ENCODE data around the gene MARCHF4. TPM values are rescaled to one million over a fixed set of nuclear protein-coding genes. Genes with fewer than 3 reads are reported as not detected.

The MARCHF4 gene
- total RNA-seq, 1 experiment from 2014 or later = 1.9 TPM

DNA sequence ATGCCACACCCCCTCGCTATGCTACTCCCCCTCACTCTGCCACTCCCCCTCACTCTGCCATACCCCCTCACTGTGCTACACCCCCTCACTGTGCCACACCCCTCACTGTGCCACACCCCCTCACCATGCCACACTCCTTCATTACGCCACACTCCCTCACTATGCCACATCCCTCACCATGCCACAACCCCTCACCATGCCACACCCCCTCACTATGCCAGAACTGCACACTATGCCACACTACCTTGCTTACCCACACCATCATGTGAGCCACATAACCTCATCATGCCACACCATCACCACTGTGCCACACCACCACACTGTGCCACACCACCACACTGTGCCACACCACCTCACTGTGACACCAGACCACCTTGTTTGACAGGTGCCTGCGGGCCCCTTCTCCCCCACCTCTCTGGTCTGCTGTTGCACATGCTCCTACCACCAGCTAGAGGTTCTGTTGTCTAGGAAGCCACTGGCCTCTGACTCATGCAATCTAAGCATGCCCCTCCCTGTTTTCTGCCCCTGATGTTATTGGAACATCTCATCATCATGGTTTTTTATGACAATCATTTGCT is 22.0 kb downstream of the MARCHF4 start:
- peak; percentile 72 for DNase-seq (ENCODE audit: low read depth)

DNA sequence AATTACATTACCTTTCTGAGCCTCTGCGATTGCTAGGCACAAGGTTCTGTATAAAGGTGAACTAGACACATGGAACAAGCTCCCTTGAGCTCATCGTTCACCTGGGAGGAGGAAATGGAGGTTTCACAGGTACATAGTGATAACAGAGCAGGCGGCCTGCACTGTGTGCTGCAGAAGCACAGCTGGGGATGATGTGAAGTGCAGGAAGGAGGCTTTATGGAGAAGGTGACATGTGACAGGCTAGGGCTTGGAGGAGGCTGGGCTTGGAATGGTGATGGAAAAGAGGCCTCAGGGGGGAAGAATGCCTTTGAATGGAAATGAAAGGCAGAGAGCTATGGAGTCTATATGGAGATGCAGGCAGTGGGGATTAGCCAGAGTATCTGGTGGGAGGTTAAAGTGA is 22.9 kb downstream of the MARCHF4 start:
- DNase-seq (ENCODE audit: low read depth) = no peak

DNA sequence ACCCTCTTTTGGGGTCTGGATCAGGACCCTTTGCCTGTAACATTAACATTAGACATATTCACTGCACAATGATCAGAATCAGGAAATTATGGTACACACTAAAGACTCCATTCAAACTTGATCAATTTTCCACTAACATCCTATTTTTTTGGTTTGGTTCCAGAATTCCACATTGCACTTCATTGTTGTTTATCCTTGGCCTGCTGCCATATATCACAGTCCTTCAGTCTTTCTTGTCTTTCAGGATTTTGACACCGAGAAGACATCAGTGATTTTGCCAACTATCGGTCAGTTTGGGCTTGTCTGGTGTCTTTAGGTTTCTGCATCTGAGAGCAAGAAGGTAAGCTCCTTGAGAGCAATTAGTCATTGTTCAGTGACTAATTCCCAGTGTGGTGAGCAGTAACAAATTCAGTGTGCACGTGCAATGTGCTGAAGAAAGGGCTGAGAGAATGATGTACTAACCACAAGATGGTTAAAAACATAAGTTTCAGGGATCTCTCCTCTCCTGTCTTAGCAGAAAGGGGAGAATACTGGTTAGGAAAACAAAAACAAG is 23.5 kb downstream of the MARCHF4 start:
- peak; percentile 85 for DNase-seq (ENCODE audit: low read depth)

DNA sequence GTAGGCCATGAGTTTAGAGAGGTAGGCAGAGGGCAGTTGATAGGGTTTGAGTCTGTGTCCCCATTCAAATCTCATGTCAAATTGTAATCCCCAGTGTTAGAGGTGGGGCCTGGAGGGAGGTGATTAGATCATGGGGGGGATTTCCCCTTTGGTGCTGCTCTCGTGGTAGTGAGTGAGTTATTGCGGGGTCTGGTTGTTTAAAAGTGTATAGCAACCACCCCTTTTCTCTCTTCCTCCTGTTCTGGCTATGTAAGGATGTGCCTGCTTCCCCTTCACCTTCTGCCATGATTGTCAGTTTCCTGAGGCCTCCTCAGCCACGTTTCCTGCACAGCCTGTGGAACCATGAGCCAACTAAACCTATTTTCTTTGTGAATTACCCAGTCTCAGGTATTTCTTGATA is 25.5 kb downstream of the MARCHF4 start:
- no peak for DNase-seq (ENCODE audit: low read depth)

DNA sequence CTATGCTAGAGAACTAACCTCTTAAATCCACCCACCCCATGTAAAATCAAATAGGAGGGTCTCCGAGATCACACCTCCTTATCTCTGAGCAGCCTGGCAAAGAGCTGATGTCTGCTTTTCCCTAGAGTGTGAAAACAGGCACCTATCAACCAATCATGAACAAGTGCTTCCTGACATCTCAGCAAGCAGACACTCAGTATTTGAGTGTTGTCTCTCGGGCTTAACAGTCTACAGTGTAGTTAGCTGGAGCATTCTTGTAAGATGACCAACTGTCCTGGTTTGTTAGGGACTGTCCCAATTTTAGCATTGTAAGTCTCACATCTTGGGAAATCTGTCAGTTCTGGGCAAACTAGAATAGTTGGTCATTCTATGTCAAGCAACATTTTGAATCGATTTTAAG is 26.4 kb downstream of the MARCHF4 start:
- peak; percentile 26 for DNase-seq (ENCODE audit: low read depth)

DNA sequence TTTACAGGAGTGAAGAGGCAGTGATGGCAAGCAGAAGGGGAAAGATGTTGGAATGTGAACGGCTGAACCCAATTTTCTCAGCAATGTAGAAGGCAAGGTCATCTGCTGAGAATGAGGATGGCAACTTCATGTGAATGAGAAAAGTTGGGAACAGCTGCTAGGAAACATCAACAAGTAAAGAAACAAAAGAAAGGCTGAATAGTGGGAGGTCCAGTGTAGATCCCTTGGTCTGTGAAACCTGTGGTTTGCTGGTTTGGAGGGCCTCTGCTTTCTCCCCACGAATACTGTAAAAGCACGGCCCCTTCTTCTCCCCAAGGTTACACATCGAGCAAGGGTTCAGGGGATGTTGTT is 27.4 kb downstream of the MARCHF4 start:
- peak; percentile 78 for DNase-seq (ENCODE audit: low read depth)

DNA sequence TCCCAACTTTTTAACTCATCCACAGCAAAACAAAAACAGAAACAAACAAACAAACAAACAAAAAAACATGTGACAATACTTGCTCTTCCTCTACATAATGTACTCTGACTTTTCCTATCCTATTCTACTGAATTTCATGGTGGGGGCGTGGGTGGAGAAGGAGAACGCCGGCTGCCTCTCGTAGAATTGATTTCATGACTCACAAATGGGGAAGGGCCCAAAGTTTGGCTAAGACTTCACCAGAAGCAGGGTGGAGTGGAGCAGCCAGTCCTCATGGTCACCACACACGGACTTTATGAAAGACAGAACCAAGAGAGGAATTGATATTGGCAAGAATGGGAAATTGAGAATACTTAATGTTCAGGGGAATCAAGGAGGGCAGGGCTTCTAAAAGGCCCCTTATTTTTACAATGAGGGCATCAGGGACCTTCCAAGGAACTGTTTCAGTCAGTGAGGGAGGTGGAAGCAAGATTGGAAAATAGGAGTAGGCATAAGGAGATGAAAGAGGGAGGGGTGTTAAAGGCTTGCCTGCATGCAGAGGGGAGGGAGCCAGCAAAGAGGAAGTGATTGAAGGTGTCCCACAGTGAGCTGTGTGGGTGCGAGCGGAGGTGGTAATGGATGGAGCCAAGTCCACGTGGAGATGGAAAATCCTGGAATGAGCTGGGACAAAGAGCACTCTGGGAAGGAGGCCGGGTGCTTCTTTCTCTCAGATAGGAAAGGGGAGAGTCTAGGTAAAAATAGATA is 27.9 kb downstream of the MARCHF4 start:
- peak; percentile 32 for DNase-seq (ENCODE audit: low read depth)

DNA sequence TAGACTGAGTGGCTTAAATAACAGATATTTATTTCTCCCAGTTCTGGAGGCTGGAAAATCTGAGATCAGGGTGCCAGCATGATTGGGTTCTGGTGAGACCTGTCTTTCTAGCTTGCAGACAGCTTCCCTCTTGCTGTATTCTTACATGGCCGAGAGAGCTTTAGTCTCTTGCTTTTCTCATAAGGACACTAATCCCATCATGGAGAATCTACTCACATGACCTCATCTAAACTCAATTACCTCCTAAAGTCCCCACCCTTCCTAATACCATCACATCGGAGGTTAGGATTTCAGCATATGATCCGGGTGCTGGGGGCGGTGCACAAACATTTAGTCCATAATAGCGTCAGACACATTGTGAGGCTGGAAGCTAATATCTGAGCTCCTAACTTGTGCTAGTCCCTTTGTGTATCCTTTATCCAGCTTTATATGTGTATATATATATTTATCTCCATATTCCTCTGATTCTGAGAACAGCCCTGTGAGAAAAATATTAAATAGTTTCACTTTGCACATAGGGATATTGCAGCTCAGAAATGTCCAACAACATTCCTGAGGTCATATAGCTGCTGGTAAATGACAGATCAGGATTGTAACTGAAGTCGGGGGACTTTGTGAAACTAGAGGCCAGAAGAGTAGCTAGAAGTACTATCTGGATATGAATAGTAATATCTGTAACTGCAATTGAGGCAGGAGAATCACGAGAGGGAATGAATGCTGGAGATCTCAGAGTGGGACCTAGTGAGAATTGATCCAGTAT is 28.9 kb downstream of the MARCHF4 start:
- peak; percentile 29 for DNase-seq (ENCODE audit: low read depth)

DNA sequence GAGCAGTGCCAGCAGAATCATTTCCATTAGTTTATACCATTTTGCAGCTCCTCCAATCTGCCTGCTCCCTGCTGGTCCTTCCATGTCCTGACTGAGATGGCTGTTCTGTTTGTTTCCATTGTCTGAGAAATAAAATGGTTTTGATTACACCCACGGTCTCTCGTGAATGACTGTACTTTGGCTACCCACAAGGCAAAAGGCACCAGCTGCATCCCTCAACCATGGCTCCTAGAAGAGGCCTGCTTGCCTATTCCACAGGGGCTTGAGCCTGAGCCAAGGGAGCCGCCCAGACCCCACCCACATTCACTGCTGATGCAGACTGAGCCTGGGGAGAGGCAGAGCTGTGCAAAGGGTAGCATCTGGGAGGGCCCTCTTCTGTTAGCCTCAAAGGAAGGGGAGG is 31.2 kb downstream of the MARCHF4 start:
- DNase-seq (ENCODE audit: low read depth) = peak; percentile 68

DNA sequence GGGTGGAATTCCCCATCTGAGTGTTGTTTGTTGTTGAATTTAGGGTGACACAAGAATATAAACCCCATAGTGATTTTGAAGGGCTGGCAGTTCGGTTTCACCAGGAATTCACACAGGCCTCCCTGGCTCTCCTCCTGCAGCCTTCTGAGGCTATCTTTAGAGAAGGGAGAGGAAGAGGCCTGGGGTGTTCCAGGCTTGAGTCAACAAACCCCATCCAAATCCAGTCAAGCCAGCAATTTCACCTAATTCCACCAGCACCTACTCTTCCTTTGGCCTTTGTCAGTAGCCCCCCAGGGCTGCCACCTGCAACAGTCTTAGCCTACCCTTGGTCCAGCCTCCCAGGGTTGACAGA is 32.0 kb downstream of the MARCHF4 start:
- DNase-seq (ENCODE audit: low read depth) = no peak

DNA sequence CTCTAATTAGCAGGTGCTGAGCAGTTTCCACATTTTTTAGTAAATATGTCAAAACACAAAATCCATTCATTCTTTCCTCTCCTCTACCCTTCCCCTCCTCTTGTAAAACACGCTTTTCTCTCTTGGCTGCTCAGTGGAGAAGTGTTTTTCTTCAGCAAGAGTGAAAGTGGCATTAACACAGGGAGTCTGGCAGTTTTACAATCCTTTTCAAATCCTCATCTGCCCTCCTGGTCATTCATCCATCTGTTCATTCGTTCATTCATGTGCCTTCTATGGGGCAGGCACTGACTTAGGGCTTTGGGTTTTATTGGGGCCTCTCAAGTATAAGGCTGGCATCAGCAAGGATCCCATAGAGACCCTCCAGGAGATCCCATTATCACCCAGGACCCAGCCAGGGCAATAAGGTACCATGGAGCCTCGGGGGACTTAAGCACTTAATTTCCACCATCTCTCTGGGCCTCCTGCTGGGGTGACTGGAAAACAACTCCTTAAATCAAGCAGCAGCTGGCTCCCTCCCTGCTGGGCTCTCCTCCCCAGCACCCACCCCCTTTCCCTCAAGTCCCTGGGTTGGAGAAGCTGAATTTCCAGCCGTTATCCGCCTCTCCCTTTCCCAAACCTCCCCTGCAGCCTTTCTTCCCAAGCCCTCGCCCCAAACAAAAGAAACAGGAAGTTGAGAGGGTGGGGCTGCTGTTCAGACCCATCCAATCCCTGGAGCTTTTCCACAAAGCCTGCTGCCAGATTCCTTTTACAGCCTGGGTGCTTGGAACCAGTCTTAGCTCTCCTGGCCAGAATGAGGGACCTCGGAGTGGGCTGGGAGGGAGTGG is 32.6 kb downstream of the MARCHF4 start:
- DNase-seq (ENCODE audit: low read depth) = peak; percentile 58

DNA sequence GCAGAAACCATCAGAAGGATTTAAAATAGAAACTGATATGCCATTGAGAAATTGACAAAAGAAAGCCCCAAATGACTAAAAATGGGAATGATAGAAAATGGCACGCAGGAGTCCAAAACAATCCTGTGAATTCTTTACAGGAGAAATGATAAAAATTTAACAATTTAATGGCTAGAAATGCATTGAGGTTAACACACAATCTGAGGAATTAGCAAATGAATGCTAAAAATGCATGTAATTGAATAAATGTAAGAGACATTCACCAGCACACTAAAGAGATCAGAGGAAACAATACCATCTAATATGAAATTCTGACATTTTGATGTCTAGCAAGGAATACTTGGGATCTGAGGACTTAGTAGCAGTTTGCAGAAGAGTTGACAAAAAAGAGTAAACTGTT is 37.0 kb downstream of the MARCHF4 start:
- no peak for DNase-seq (ENCODE audit: low read depth)

DNA sequence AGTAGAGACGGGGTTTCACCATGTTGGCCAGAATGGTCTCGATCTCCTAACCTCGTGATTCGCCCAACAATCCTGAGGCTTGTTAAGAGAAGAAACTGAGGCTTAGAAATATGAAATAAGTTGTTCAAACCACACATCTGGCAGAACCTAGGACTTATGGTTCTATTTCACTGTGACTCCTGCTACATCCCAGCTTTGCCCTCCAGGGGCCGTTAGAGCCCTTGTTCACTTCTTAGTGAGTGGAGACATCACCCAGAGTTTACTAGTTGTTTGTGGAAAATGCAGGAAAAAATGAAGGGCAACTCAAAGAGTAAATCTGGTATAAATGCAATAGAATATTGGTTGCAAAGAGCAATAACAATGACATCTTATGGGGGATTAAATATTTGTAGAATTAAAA is 43.9 kb downstream of the MARCHF4 start:
- no peak for DNase-seq (ENCODE audit: low read depth)

DNA sequence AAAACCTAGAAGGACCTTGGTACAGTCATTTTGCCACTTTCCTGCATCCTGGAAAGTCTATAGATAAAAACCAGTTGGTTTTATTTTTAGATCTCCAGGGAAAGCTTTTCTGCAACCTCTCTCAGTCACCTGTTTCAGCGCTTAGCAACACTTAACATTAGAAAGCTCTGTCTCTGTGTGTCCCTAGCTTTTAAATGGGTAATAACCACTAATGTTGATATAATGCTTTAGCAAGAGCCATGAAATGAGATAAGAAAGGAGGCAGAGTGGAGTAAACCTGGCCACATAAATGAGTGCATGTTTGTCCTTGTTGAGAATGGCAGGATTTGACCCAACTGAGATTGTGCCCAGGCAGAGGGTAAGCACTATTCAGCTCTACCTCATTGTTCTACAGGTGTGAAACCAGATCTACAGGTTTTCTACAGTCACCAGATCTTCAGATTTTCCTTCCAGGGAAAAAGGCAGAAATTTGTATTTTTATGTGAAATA is 44.8 kb downstream of the MARCHF4 start:
- DNase-seq (ENCODE audit: low read depth) = no peak

Other genes with a start within 250 kb of the MARCHF4 start
- gene SMARCAL1, start 40.0 kb upstream of the MARCHF4 start, total RNA-seq (2014; rRNA removed) = 9.2 and 16.2 TPM in 2 replicates
- gene RPL37A, start 126.4 kb upstream of the MARCHF4 start, total RNA-seq (2014; rRNA removed) = 829 and 905 TPM in 2 replicates